Epithelial cell of esophagus (primary cell): ENCODE measurements around the gene CCN6.
A peak's percentile ranks its signal among the peaks of the same experiment; 100 is the strongest.

Experiments used
- DNase-seq: peaks from one replicate; pipeline ENCODE4 v3.0.0; 2010; ENCODE audit warnings: low read depth
- H3K4me3 ChIP-seq: 2 replicates; pipeline ENCODE4 v1.5.1; 2011; ENCODE audit warnings: mild to moderate bottlenecking, low read length, control low read depth
- CTCF ChIP-seq: IDR thresholded peaks from 2 replicates; pipeline ENCODE4 v1.5.1; 2011; ENCODE audit warnings: low read depth, mild to moderate bottlenecking, low read length, control low read depth, inconsistent platforms; ENCODE audit not compliant: insufficient read depth; ENCODE audit errors: missing control alignments

Gene CCN6

GRCh38 chr6:112034616-112034995 is 19.3 kb upstream of the CCN6 start:
- no peak overlapping the region for H3K4me3 ChIP-seq
- DNase-seq = no peak
- no peak for TF ChIP-seq CTCF

GRCh38 chr6:112036088-112036637 is 17.7 kb upstream of the CCN6 start:
- TF ChIP-seq CTCF = no peak
- H3K4me3 ChIP-seq = no peak overlapping the region
- peak; percentile 37 for DNase-seq

- H3K4me3 ChIP-seq = no peak overlapping the region
- no peak for TF ChIP-seq CTCF
- peak; percentile 74 for DNase-seq
Observed at GRCh38 chr6:112037783-112038216, 16.1 kb upstream of the CCN6 start.

- no peak for DNase-seq
Observed at GRCh38 chr6:112038268-112038667, 15.6 kb upstream of the CCN6 start.

GRCh38 chr6:112038756-112039430 is 15.0 kb upstream of the CCN6 start:
- DNase-seq = no peak
- no peak for TF ChIP-seq CTCF
- H3K4me3 ChIP-seq = no peak overlapping the region

More at GRCh38 chr6:112038268-112038667, 15.6 kb upstream of the CCN6 start:
- TF ChIP-seq CTCF = no peak
- H3K4me3 ChIP-seq = no peak overlapping the region

- no peak for DNase-seq
- H3K4me3 ChIP-seq = no peak overlapping the region
- TF ChIP-seq CTCF = no peak
Observed at GRCh38 chr6:112039431-112039770, 14.5 kb upstream of the CCN6 start.

- no peak for DNase-seq
- no peak for TF ChIP-seq CTCF
- H3K4me3 ChIP-seq = no peak overlapping the region
Observed at GRCh38 chr6:112040956-112041355, 12.9 kb upstream of the CCN6 start.
